ENCODE measurements around the gene ZMYND8. TPM values are rescaled to one million over a fixed set of nuclear protein-coding genes. Genes with fewer than 3 reads are reported as not detected.

Gene ZMYND8
- total and polyA plus RNA-seq, 4 donors = 14.2 to 46.4 (median 30.1) TPM

- Histone ChIP-seq H3K36me3 (ENCODE audit: control insufficient read depth in 4 of 4, insufficient read depth in 4 of 4, low read length in 4 of 4) (peaks cover 30 to 40% (median 33%) of the 10 kb centered on the region in 4 donors), H3K4me3 (no peak overlapping the region), H3K4me1 (ENCODE audit: control insufficient read depth in 5 of 5, insufficient read depth in 5 of 5, low read length in 5 of 5) (no peaks in the 10 kb centered on the region), H3K27ac (ENCODE audit: low read depth in 1 of 2, low read length in 1 of 2) (no peak overlapping the region), H3K9ac (ENCODE audit: insufficient read depth in 1 of 2, low read length in 2 of 2) (no peak overlapping the region), H3K9me3 (ENCODE audit: control insufficient read depth in 4 of 4, insufficient read depth in 3 of 4, low read length in 3 of 4) (peaks cover 0 to 2% (median 0%) of the 10 kb centered on the region in 4 donors), H3K27me3 (ENCODE audit: control insufficient read depth in 3 of 3, insufficient read depth in 3 of 3, low read length in 2 of 3) (no peaks in the 10 kb centered on the region)
- no peak for TF ChIP-seq CTCF (IDR thresholded peaks at IDR 0.05; ENCODE audit: control extremely low read depth, extremely low read depth)
- ATAC-seq (ENCODE audit: insufficient read depth, low FRiP score) (no peak), DNase-seq (no peak)
- 96 to 97% methylated on average over 6 of the region's 6 CpGs for WGBS, 2 donors
Observed at GRCh38 chr20:47235111-47235510, 121.4 kb downstream of the ZMYND8 start.

- H3K4me3 ChIP-seq = no peak overlapping the region
Observed at GRCh38 chr20:47233333-47234188, 122.9 kb downstream of the ZMYND8 start.

GRCh38 chr20:47232518-47232917 lies 124.0 kb downstream of the ZMYND8 start:
- DNase-seq = no peak
- Histone ChIP-seq H3K36me3 (ENCODE audit: control insufficient read depth in 4 of 4, insufficient read depth in 4 of 4, low read length in 4 of 4) (peaks cover 29 to 37% (median 34%) of the 10 kb centered on the region in 4 donors), H3K9me3 (ENCODE audit: control insufficient read depth in 4 of 4, insufficient read depth in 3 of 4, low read length in 3 of 4) (peaks cover 0 to 2% (median 0%) of the 10 kb centered on the region in 4 donors), H3K9ac (ENCODE audit: insufficient read depth in 1 of 2, low read length in 2 of 2) (no peak overlapping the region), H3K4me3 (no peak overlapping the region), H3K4me1 (ENCODE audit: control insufficient read depth in 5 of 5, insufficient read depth in 5 of 5, low read length in 5 of 5) (no peaks in the 10 kb centered on the region), H3K27ac (ENCODE audit: low read depth in 1 of 2, low read length in 1 of 2) (no peak overlapping the region), H3K27me3 (ENCODE audit: control insufficient read depth in 3 of 3, insufficient read depth in 3 of 3, low read length in 2 of 3) (no peaks in the 10 kb centered on the region)
- TF ChIP-seq CTCF (IDR thresholded peaks at IDR 0.05; ENCODE audit: control extremely low read depth, extremely low read depth) = no peak
- 93 to 94% methylated on average over 3 of the region's 3 CpGs for WGBS, 2 donors
- ATAC-seq (ENCODE audit: insufficient read depth, low FRiP score) = no peak

More at GRCh38 chr20:47233333-47234188, 122.9 kb downstream of the ZMYND8 start:
- Histone ChIP-seq H3K4me1 (ENCODE audit: control insufficient read depth in 5 of 5, insufficient read depth in 5 of 5, low read length in 5 of 5) (no peaks in the 10 kb centered on the region), H3K36me3 (ENCODE audit: control insufficient read depth in 4 of 4, insufficient read depth in 4 of 4, low read length in 4 of 4) (peaks cover 25 to 40% (median 36%) of the 10 kb centered on the region in 4 donors), H3K9me3 (ENCODE audit: control insufficient read depth in 4 of 4, insufficient read depth in 3 of 4, low read length in 3 of 4) (peaks cover 0 to 2% (median 0%) of the 10 kb centered on the region in 4 donors), H3K9ac (ENCODE audit: insufficient read depth in 1 of 2, low read length in 2 of 2) (no peak overlapping the region), H3K27ac (ENCODE audit: low read depth in 1 of 2, low read length in 1 of 2) (no peak overlapping the region), H3K27me3 (ENCODE audit: control insufficient read depth in 3 of 3, insufficient read depth in 3 of 3, low read length in 2 of 3) (no peaks in the 10 kb centered on the region)
- ATAC-seq (ENCODE audit: insufficient read depth, low FRiP score) (no peak), DNase-seq (no peak)
- 95 to 97% methylated on average over 9 of the region's 9 CpGs for WGBS, 2 donors
- no peak for TF ChIP-seq CTCF (IDR thresholded peaks at IDR 0.05; ENCODE audit: control extremely low read depth, extremely low read depth)
